GM19238 (cell line): ENCODE measurements around the gene SLC35A5.
A peak's percentile ranks its signal among the peaks of the same experiment; 100 is the strongest.
"Not testable (repeated sequence)": the region's sequence is repeated elsewhere in the genome, so short reads cannot be mapped to it uniquely, and the experiment has no call there.

Source experiments
- DNase-seq: peaks from one replicate; pipeline ENCODE4 v3.0.0; 2011; ENCODE audit warnings: low spot score; ENCODE audit not compliant: insufficient read length

Gene SLC35A5

DNA sequence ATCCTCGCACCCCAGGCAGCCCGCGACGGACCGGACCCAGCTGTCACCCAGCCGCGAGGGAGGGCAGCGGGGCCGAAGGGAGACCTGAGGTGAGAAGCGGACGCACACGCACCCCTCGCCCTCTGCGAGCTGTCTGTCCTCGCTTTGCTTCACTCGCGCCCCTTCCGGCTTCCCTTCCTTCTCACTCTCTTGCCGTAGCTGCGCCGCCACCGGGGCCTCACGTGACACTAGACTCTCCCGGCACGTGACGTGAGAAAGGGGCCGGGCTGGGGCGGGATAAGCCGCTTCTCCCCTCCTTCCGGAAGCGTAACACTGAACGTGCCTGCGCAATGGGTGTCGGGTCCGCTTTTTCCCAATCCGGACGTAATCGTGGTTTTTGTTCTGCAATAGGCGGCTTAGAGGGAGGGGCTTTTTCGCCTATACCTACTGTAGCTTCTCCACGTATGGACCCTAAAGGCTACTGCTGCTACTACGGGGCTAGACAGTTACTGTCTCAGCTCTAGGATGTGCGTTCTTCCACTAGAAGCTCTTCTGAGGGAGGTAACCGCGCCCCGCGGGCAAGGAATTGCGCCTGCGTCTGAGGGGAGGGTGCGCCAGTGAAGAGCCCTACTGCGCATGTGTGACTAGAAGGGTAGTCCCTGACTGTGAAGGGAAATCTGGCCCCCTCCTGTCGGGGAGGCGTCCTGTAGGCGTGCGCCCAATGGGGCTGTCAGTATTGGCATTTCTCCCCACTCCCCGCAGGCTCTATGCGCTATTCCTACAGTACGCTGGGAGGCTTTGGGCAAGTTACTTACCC is at the start of gene SLC35A5, which contains the start of gene ATG3:
Gene SLC35A5, plus strand, starts transcription at position 312 of the 796 bp plus-strand sequence. CDS start 1,359 bp downstream, outside the sequence.
Gene ATG3, minus strand, starts transcription at position 229 of the 796 bp plus-strand sequence. CDS start 434 bp downstream, outside the sequence.
- DNase-seq, result peak; percentile 78

DNA sequence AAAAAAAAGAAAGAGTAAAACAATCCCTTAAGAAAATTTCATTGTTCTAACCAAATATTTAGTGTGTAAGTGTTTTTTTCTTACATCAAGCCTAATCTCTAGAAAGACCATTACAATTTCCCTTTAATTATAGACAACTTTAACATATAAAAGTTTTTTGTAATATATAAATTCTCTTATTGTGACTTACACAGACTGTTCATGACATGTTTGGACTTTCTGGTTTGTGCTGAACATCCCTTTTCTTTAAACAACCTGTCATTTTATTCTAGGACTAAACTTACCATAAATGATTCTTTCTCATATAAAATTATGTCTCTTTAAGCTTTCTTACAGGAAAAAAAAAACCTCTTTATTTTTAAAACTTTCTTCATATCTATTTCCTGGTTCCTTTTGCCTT is 49.5 kb upstream of the SLC35A5 start:
- DNase-seq, result no peak

DNA sequence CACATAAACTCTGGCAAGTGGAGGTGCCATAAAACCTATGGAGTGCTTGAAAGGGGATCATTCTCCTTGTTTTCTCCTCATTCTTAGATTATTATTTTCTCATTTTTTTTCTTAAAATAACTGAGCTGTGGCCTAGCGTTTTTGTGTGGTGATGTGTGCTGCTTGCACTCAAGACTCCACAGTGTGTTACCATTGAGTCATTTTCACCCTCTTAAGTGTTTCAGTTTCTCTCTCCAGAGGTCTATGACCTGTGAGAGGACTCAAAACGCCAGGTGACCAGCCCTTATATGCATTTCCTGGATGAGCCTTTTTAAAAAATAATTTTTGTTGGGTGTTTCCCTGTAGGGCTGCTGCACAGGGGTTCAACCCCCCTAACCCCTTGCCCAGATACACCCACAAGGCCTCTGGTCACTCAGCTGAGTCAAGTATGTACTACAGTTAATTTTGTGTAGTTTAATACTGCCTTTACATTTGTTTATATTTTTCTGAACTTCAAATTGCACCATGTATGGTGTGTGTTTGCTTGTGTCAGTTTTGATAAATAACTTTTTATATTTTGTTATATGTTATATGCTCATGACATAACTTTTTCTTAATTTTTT is 47.2 kb upstream of the SLC35A5 start:
- no peak for DNase-seq

DNA sequence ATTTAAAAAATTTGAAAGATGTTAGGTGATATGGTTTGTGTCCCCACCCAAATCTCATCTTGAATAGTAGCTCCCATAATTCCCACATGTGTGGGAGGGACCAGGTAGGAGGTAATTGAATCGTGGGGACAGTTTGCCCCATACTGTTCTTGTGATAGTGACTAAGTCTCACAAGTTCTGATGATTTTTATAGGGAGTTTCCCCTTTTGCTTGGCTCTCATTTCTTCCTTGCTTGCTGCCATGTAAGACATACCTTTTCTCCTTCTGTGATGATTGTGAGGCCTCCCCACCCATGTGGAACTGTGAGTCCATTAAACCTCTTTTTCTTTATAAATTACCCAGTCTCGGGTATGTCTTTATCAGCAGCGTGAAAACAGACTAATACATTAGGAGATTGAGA is 42.9 kb upstream of the SLC35A5 start:
- DNase-seq, result not testable (repeated sequence)

GRCh38 chr3:112519424-112520001 is 42.3 kb upstream of the SLC35A5 start:
- no peak for DNase-seq

DNA sequence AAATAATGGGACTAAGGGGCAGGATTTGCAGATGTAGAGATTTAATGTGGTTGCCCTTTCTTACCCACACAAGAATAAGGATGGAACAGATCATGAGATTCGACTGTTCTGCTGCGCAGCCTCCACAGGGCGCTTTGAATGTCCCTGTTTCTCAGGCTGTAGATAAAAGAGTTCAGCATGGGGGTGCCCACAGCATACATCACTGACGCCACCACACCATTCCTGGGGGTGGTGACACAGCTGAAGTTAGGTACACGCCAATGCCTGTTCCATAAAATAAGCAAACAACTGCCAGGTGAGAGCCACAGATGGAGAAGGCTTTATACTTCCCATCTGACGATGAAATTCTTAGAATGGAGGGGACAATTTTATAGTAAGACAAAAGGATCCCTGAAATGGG is 37.7 kb upstream of the SLC35A5 start:
- DNase-seq, result not testable (repeated sequence)

DNA sequence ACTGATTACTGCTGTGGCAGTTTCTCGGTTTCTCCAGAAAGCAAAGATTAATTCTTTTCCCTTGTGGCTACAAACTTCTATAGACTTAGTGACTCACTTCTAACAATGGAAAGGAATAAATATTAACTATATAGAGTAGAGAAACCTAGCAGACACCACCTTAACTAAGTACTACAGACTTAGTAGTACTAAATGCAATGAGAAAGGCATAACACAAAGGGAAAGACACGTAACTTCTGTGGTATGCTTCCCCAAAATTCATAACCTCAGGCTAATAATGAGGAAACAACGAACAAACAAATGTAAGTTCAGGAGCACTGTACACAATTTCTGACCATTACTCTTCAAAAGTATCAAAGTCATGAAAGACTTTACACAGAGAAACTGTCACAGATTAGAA is 31.3 kb upstream of the SLC35A5 start:
- DNase-seq, result no peak

- DNase-seq, result no peak
Observed at GRCh38 chr3:112531358-112531781, 30.5 kb upstream of the SLC35A5 start.

DNA sequence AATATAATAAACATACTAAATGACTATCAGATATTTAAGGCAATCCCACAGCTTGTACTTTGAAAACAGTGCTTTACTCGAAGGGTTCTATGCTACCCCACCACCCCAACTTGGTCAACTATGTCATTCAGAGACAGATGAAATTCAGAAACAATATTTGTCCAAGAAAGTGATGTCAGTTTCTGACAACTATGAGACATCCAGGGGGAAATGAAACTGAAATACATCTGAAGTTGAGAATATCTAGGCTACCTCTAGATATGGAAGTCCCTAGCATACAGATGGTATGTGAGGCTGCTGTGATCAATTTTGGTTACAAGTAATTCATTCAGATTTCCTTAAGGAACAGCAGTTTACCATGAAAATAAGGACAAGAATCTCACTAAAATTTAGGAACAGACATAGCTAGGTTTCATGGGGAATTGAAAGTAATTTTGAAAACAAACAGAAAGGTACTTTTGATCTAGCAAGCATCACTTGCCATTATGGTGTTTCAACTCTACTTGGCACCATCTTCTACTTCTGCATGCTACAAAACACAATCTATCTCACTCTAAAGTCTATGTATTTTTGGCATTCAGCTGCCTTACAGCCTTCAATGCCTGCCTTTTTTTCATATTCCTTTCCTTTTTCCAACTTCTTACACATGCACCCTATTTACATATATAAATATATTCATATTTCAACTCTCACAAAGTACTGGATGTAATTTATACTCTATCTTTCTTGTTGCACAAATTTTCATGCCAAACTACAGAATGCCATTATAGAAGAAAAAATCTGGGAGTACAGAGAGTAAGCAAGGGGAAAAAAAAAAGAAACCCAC is 21.8 kb upstream of the SLC35A5 start:
- DNase-seq, result peak; percentile 31

- DNase-seq, result no peak
Observed at GRCh38 chr3:112546216-112546759, 15.6 kb upstream of the SLC35A5 start.

DNA sequence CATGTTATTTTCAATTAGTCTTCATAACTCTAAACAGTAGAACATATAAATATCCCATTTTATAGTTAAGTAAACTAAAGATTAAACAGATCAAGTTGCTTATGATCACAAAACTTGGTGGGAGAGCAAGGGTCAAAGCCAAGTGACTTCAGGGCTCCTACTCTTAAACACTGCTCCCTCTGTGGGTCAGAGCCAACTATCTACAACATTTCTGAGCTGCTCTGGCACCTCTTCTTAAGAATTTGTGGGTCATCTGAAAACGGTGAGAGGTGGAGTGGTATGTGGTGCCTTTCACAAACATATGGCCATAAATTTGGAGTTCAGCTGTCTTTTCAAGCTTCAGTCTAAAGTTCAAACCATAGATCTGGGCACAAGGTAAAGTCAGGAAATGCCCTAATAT is 11.0 kb upstream of the SLC35A5 start:
- no peak for DNase-seq

DNA sequence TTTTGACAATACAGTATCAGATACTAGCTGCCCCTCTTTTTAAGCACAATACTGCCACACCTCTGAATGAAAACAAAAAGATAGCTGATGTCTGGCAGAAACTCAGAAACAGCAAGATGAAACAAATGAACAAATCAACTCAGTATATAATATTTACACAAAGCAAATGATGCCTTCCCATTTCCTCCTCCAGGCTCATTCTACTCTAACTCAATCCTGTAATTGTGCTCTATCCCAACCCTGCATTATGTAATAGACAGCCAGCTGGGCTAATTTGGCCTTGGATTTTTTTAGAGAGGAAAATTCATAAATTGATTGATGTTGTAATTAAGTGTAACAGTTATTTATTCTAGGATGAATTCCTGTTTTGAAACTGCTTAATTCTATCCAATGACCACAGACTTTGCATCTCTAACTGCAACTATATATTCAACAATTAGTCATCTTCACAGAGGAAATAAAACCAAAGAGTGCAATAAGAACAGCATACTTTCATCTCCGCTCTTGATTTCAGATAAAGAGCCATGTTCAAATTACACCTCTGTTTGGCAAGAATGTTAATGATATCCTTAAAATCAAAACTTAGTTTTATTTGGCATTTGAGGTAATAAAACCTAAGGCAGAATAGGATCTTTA is 6.2 kb upstream of the SLC35A5 start:
- no peak for DNase-seq

GRCh38 chr3:112557976-112558375 is 3.9 kb upstream of the SLC35A5 start:
- no peak for DNase-seq

DNA sequence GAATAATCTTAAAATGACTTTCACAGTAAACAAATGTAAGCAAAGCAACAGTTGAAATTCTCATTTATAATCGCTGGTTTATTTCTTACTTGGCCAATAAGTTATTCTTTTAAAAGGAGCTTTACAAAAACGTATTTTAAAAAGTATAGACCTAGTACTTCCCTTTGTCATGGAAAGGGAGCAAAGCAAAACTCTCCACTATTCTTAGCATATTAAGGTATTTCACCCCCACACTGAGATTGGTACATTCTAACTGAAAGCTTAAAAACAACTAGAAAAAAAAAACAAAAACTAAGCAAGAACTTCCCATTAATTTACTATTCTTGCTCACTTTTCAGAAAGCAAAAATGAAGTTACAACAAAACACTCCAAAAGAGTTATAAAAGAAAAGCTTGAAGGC is 1.5 kb upstream of the SLC35A5 start:
- DNase-seq, result no peak

- DNase-seq, result peak; percentile 28
Observed at GRCh38 chr3:112560721-112561483, 943 bp upstream of the SLC35A5 start.

- peak; percentile 39 for DNase-seq
Observed at GRCh38 chr3:112561484-112561733, 436 bp upstream of the SLC35A5 start.

- DNase-seq, result not testable (repeated sequence)
Observed at GRCh38 chr3:112564247-112564939, 2.5 kb downstream of the SLC35A5 start.

DNA sequence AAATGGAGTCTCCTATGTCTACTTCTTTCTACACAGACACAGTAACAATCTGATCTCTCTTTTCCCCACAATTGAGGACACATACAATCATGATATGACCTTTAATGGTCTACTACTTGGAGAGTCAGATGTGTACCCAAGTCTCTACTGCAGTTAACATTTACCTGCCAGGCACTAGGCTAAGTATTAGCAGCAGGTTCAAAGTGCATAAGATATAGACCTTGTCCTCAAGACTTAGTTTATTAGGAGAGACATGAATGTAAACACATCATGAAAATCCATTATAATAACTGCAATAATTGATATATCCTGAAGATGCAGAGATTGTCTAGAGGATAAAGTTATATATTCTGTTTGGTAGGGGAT is 3.1 kb downstream of the SLC35A5 start:
- no peak for DNase-seq

GRCh38 chr3:112568642-112569041 is 6.8 kb downstream of the SLC35A5 start:
- no peak for DNase-seq

DNA sequence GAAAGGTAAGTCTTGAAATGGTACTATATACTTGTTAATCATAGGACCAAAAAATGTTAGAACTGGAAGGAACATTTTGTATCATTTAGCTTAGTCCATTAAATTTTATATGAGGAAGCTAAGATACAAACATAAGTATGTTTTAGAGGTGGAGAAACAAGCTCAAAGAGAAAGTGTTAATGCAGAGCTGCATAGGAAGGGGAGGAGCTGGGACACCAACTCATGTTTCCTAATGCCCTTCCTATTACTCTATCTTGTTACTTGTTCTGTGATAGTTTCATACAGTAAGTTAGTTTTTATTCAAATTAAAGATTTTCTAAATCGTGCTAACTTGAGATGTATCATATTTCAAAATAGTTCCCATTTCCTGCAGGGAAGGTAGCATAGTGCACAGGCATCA is 7.4 kb downstream of the SLC35A5 start:
- no peak for DNase-seq
